IMR-90 (cell line): Measurements from ENCODE around the gene NECTIN2. TPM values are rescaled to one million over a fixed set of nuclear protein-coding genes. Genes with fewer than 3 reads are reported as not detected.
"Not testable (repeated sequence)": the region's sequence is repeated elsewhere in the genome, so short reads cannot be mapped to it uniquely, and the experiment has no call there.

Experiments
- ATAC-seq: fragments of 200-7000 bp; cut with Tn5 transposase; 2 replicates; pipeline ENCODE4 v1.9.1; 2020; ENCODE audit warnings: low read depth, mild to moderate bottlenecking, moderate library complexity
- BruUV-seq: library from RNA; stranded (reverse); fragments of 400-500 nt; replicated peaks from 2 replicates; lab custom pipeline; 2021; lab: Mats Ljungman, UMichigan
- CTCF ChIA-PET: fragments of 300-600 bp; formaldehyde crosslinking; extraction: SDS; loops from one replicate; lab custom pipeline; 2021; ENCODE audit warnings: antibody characterized with exemption; lab: Yijun Ruan, JAX
- POLR2A ChIA-PET: fragments of 300-600 bp; sonication (Branson Sonifier 250); formaldehyde crosslinking; loops from one replicate; lab custom pipeline; 2022; ENCODE audit warnings: antibody characterized with exemption; ENCODE audit not compliant: unreplicated experiment; lab: Charles Lee
- DNase-seq: peaks from one replicate; pipeline ENCODE4 v3.0.0; 2013
- H2AFZ ChIP-seq: replicated peaks from 2 replicates; pipeline ENCODE3; 2013; ENCODE audit warnings: low read length, mild to moderate bottlenecking; ENCODE audit not compliant: poor library complexity
- H2AK5ac ChIP-seq: 2 replicates; pipeline ENCODE4 v1.6.1; 2013; ENCODE audit warnings: low read depth, low read length, inconsistent platforms
- H2AK9ac ChIP-seq: replicated peaks from 2 replicates; pipeline ENCODE3; 2013; ENCODE audit warnings: mild to moderate bottlenecking, low read depth, low read length, moderate library complexity; ENCODE audit not compliant: poor library complexity
- H2BK120ac ChIP-seq: 2 replicates; pipeline ENCODE4 v1.6.1; 2013; ENCODE audit warnings: low read depth, low read length, inconsistent platforms
- H2BK15ac ChIP-seq: 3 replicates; pipeline ENCODE4 v1.6.1; 2013; ENCODE audit warnings: low read depth, low read length, inconsistent platforms
- H2BK20ac ChIP-seq: 2 replicates; pipeline ENCODE4 v1.6.1; 2013; ENCODE audit warnings: low read depth, mild to moderate bottlenecking, inconsistent platforms, low read length, moderate library complexity
- H2BK5ac ChIP-seq: 2 replicates; pipeline ENCODE4 v1.6.1; 2013; ENCODE audit warnings: mild to moderate bottlenecking, low read depth, low read length, inconsistent platforms; ENCODE audit not compliant: poor library complexity, severe bottlenecking
- H3K14ac ChIP-seq: replicated peaks from 2 replicates; pipeline ENCODE4 v1.6.1; 2013; ENCODE audit warnings: low read depth, low read length, inconsistent platforms
- H3K18ac ChIP-seq: 2 replicates; pipeline ENCODE4 v1.6.1; 2013; ENCODE audit warnings: low read depth, low read length, control low read depth
- H3K23ac ChIP-seq: 2 replicates; pipeline ENCODE4 v1.6.1; 2013; ENCODE audit warnings: low read depth, low read length, inconsistent platforms
- H3K27ac ChIP-seq: 2 replicates; pipeline ENCODE4 v1.5.1; 2013; ENCODE audit warnings: mild to moderate bottlenecking, control low read depth, low read length; ENCODE audit not compliant: insufficient read depth
- H3K27me3 ChIP-seq: 2 replicates; pipeline ENCODE4 v1.6.1; 2013; ENCODE audit warnings: low read length; ENCODE audit not compliant: control insufficient read depth, insufficient read depth
- H3K36me3 ChIP-seq: 2 replicates; pipeline ENCODE4 v1.6.1; 2013; ENCODE audit warnings: low read length, mixed read lengths; ENCODE audit not compliant: control insufficient read depth, insufficient read depth
- H3K4ac ChIP-seq: 2 replicates; pipeline ENCODE4 v1.6.1; 2013; ENCODE audit warnings: low read depth, low read length, inconsistent platforms
- H3K4me1 ChIP-seq: 2 replicates; pipeline ENCODE4 v1.6.1; 2013; ENCODE audit warnings: low read length, mixed read lengths; ENCODE audit not compliant: control insufficient read depth, insufficient read depth
- H3K4me2 ChIP-seq: 2 replicates; pipeline ENCODE4 v1.6.1; 2013; ENCODE audit warnings: low read depth, mild to moderate bottlenecking, control low read depth, low read length, moderate library complexity
- H3K4me3 ChIP-seq: 2 replicates; pipeline ENCODE4 v1.5.1; 2013; ENCODE audit warnings: low read depth, mild to moderate bottlenecking, control low read depth, low read length, moderate library complexity; ENCODE audit not compliant: insufficient read depth
- H3K56ac ChIP-seq: 2 replicates; pipeline ENCODE4 v1.6.1; 2013; ENCODE audit warnings: low read length, inconsistent platforms; ENCODE audit not compliant: insufficient read depth; ENCODE audit errors: extremely low read depth
- H3K79me1 ChIP-seq, 2 experiments: 2 replicates each; pipeline ENCODE4 v1.6.1; 2013; ENCODE audit warnings: low read length in 2 of 2, inconsistent platforms in 1 of 2, low read depth in 1 of 2
- H3K9ac ChIP-seq: 2 replicates; pipeline ENCODE4 v1.6.1; 2013; ENCODE audit warnings: low read depth, low read length, control low read depth
- H3K9me1 ChIP-seq: 2 replicates; pipeline ENCODE4 v1.6.1; 2013; ENCODE audit warnings: low read length, inconsistent platforms; ENCODE audit not compliant: insufficient read depth
- H3K9me3 ChIP-seq: 2 replicates; pipeline ENCODE4 v1.6.1; 2013; ENCODE audit warnings: low read length; ENCODE audit not compliant: control insufficient read depth, insufficient read depth
- H4K20me1 ChIP-seq: 2 replicates; pipeline ENCODE4 v1.6.1; 2013; ENCODE audit warnings: low read length, inconsistent platforms; ENCODE audit not compliant: insufficient read depth
- H4K5ac ChIP-seq: 2 replicates; pipeline ENCODE4 v1.6.1; 2013; ENCODE audit warnings: mild to moderate bottlenecking, low read depth, low read length, control low read depth
- H4K8ac ChIP-seq, 2 experiments: 2 replicates each; pipeline ENCODE4 v1.6.1; 2013; ENCODE audit warnings: low read depth in 2 of 2, low read length in 2 of 2, control low read depth in 1 of 2, inconsistent platforms in 1 of 2
- H4K91ac ChIP-seq: 2 replicates; pipeline ENCODE4 v1.6.1; 2013; ENCODE audit warnings: low read depth, low read length, inconsistent platforms; ENCODE audit not compliant: insufficient read depth
- MAFK ChIP-seq: IDR thresholded peaks from 2 replicates; pipeline ENCODE4 v1.6.1; 2012; ENCODE audit warnings: low read depth, low read length, improper control_type of control experiment
- NFE2L2 ChIP-seq: fragments of 150-350 bp; IDR thresholded peaks from 2 replicates; pipeline ENCODE4 v1.6.1; 2016; ENCODE audit warnings: low read depth, mild to moderate bottlenecking, low read length
- WGBS, 2 experiments: methylation state at CpG; one replicate each; pipeline versions ENCODE4 v1.1.5 to v1.1.7; 2013; ENCODE audit warnings: missing lambda C conversion rate in 2 of 2; ENCODE audit not compliant: insufficient read length in 1 of 2; ENCODE audit errors: extremely low coverage in 2 of 2; 5-methylcytosine and 5-hydroxymethylcytosine counted together
- dilution Hi-C: fragments of 300-500 bp; cut with HindIII; formaldehyde crosslinking; loops from one replicate; pipeline ENCODE4 v1.14.3; 2018; ENCODE audit warnings: low sequenced_read_pairs; ENCODE audit not compliant: unreplicated experiment
- in situ Hi-C: fragments of 300-500 bp; cut with MboI; formaldehyde crosslinking; loops from 3 replicates; pipeline ENCODE4 v1.14.3; 2019; ENCODE audit warnings: low sequenced_read_pairs, inconsistent platforms, mixed read lengths
- intact Hi-C: fragments of 100-400 bp; cut with micrococcal nuclease; formaldehyde crosslinking; loops from 2 replicates; pipeline ENCODE4 v1.10.0; 2022
- polyA plus RNA-seq, 3 experiments: library from polyadenylated mRNA; depleted of rRNA; stranded (reverse); fragments of >200 nt; gene quantifications; 2 replicates each; pipeline ENCODE4 v1.2.3, GENCODE V29; 2012; ENCODE audit warnings: low replicate concordance in 1 of 3
- total RNA-seq: library from RNA; depleted of rRNA; stranded (reverse); fragments of >200 nt; gene quantifications from 2 replicates; pipeline ENCODE4 v1.2.3, GENCODE V29; 2012

The NECTIN2 gene
- total and polyA plus RNA-seq, 2 of the 4 experiments (the other 2 are of a cell fraction) = 77.8 to 170 TPM

DNA sequence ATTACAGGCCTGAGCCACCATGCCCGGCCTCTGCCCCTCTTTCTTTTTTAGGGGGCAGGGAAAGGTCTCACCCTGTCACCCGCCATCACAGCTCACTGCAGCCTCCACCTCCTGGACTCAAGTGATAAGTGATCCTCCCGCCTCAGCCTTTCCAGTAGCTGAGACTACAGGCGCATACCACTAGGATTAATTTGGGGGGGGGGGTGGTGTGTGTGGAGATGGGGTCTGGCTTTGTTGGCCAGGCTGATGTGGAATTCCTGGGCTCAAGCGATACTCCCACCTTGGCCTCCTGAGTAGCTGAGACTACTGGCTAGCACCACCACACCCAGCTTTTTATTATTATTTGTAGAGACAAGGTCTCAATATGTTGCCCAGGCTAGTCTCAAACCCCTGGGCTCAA is 63.7 kb downstream of the NECTIN2 start:
- ChIA-PET CTCF (interaction anchor here (0.6 to 0.8 kb wide), 2 partner anchors 87 to 1065 kb away, joined by 3 read pairs; no protein-coding TSS in a partner anchor), POLR2A (no interaction called here)
- H3K9ac ChIP-seq = no peak overlapping the region
- dilution Hi-C loops = no loop called here
- no peak overlapping the region for H2BK5ac ChIP-seq
- H3K23ac ChIP-seq = no peak overlapping the region
- no peak overlapping the region for H2BK120ac ChIP-seq
- WGBS, 2 experiments = no CpG with 5 or more reads among the region's 5 CpGs
- intact Hi-C loops = no loop called here
- no peak overlapping the region for H2AFZ ChIP-seq
- H4K8ac ChIP-seq = no peak overlapping the region
- H3K79me1 ChIP-seq = no peaks in the 10 kb centered on the region
- ATAC-seq (no peak), DNase-seq (no peak)
- no peak overlapping the region for H4K91ac ChIP-seq
- peaks cover 4% of the 10 kb centered on the region; the same call in 1 of the 2 replicates for H3K9me1 ChIP-seq
- no peak overlapping the region for H4K5ac ChIP-seq
- H3K9me3 ChIP-seq = no peaks in the 10 kb centered on the region
- H3K18ac ChIP-seq = no peak overlapping the region
- no peaks in the 10 kb centered on the region for H3K36me3 ChIP-seq
- peaks cover 8% of the 10 kb centered on the region for H3K27me3 ChIP-seq
- in situ Hi-C loops = loop anchor here (5.0 kb wide), 1 partner anchor 43 kb away; no protein-coding TSS in a partner anchor
- no peak overlapping the region for H2AK5ac ChIP-seq
- BruUV-seq = no TSS peak
- H3K56ac ChIP-seq = no peak overlapping the region
- no peak overlapping the region for H3K4me3 ChIP-seq
- no peak overlapping the region for H3K27ac ChIP-seq
- no peak overlapping the region for H3K4me2 ChIP-seq
- H2AK9ac ChIP-seq = peak overlapping the region; percentile 72
- H4K20me1 ChIP-seq = no peaks in the 10 kb centered on the region
- H2BK20ac ChIP-seq = no peak overlapping the region
- no peak overlapping the region for H3K4ac ChIP-seq
- H3K14ac ChIP-seq = no peak overlapping the region
- H3K4me1 ChIP-seq = peaks cover 15% of the 10 kb centered on the region
- TF ChIP-seq MAFK (no peak), NFE2L2 (no peak)
- no peak overlapping the region for H2BK15ac ChIP-seq

DNA sequence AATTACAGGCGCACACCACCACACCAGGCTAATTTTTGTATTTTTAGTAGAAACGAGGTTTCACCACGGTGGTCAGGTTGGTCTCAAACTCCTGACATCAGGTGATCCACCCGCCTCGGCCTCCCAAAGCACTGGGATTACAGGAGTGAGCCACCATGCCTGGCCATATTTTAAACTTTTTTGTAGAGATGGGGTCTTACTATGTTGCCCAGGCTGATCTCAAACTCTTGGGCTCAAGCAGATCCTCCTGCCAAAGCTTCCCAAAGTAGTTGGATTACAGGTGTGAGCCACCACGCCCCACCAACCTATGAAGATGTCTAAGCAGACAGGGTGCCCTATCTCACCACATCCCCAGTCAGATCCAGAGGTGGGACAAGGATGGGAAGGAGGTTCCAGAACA is 65.8 kb downstream of the NECTIN2 start:
- H3K4ac ChIP-seq, dilution Hi-C loops, H2AFZ ChIP-seq, H3K4me3 ChIP-seq, H3K23ac ChIP-seq, H4K20me1 ChIP-seq, H2BK20ac ChIP-seq, BruUV-seq, H4K91ac ChIP-seq, H3K27ac ChIP-seq, H3K9me3 ChIP-seq, DNase-seq, intact Hi-C loops, POLR2A ChIA-PET, H3K9ac ChIP-seq, H2BK15ac ChIP-seq, H3K4me2 ChIP-seq, H3K27me3 ChIP-seq, H2BK120ac ChIP-seq, H4K5ac ChIP-seq, H3K56ac ChIP-seq, H3K18ac ChIP-seq, H3K79me1 ChIP-seq, ATAC-seq, H3K36me3 ChIP-seq, H3K14ac ChIP-seq, H3K9me1 ChIP-seq, H2AK9ac ChIP-seq, H2BK5ac ChIP-seq, H4K8ac ChIP-seq: not testable (repeated sequence)
- in situ Hi-C loops = loop anchor here (5.0 kb wide), 1 partner anchor 40 kb away; no protein-coding TSS in a partner anchor
- WGBS, 2 experiments = no CpG with 5 or more reads among the region's 6 CpGs
- peak overlapping the region; percentile 37; the same call in 1 of the 2 replicates for H2AK5ac ChIP-seq
- CTCF ChIA-PET = interaction anchor here (0.8 to 1.2 kb wide), 2 partner anchors 13 to 40 kb away, joined by 4 to 5 read pairs; no protein-coding TSS in a partner anchor
- H3K4me1 ChIP-seq = peaks cover 12% of the 10 kb centered on the region
